Stimulated activated CD8-positive, alpha-beta memory T cell treated with anti-CD3 and anti-CD28 coated beads, Interleukin-2, amount 100 ng/mL, for 48 hours (primary cell): Measurements from ENCODE around the gene GNLY.

Source experiments
- DNase-seq, 2 donors: peaks; one replicate each; pipeline ENCODE4 v3.0.0-alpha.2; 2020; ENCODE audit warnings: low read depth in 2 of 2

GNLY gene

DNA sequence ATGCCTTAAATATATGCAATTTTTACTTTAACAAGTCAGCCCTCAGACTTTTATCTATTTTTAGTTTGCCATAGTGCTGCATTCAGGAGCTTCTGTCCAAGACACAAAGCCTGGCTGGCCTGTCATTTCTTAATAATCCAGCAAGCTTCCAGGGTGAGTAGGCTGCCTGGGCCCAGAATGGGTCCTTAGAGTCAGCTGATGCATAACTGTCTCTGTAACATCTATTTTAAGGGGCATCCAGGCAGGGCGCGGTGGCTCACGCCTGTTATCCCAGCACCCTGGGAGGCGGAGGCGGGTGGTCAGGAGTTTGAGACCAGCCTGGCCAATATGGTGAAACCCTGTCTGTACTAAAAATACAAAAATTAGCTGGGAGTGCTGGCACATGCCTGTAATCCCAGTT lies 11.8 kb upstream of the GNLY start:
- DNase-seq = no peak

DNA sequence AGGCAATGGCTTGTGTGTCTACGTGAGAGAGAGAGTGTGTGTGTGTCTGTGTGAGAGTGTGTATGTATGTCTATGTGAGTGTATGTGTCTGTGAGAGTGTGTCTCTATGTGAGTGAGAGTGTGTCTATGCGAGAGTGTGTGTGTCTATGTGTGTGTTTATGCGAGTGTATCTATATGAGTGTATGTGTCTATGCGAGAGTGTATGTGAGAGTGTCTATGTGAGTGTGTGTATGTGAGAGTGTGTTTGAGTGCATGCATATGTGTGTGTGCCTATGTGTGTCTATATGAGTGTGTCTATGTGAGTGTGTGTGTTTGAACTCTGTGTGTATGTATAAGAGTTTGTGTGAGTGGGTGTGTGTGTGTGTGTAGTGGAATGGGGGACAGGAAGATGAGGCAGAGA lies 9.8 kb upstream of the GNLY start:
- no peak for DNase-seq

GRCh38 chr2:85684806-85685205 lies 9.4 kb upstream of the GNLY start:
- no peak for DNase-seq

GRCh38 chr2:85690932-85691331 lies 3.2 kb upstream of the GNLY start:
- DNase-seq = no peak

DNA sequence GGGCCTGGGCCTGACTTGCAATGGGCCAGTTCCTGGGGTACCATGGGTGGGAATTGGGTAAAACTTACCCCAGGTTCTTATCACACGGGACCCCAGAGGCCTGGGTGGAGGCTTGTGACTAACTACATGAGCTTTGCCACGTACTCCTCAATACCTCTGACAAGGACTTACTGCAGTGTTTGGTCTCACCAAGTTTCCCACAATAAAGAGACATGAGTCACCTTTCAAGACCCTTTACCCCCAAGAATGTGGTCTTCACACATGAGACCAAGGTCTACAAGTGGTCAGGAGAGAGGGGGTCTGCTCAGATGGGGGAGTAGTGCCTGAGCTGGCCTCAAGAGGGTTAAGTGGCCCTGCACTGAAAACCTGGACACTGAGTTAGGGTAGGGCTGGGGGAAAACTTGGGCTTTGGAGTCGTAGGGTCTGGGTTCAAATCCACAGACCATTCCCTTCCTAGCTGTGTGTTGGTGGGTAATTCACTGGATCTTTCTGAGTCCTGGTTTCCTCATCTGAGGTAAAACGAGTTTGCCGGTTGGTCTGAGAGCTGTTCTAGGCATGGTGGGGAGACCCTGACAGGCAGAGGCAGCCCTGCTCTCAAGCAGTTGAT lies 2.0 kb upstream of the GNLY start:
- DNase-seq = no peak

DNA sequence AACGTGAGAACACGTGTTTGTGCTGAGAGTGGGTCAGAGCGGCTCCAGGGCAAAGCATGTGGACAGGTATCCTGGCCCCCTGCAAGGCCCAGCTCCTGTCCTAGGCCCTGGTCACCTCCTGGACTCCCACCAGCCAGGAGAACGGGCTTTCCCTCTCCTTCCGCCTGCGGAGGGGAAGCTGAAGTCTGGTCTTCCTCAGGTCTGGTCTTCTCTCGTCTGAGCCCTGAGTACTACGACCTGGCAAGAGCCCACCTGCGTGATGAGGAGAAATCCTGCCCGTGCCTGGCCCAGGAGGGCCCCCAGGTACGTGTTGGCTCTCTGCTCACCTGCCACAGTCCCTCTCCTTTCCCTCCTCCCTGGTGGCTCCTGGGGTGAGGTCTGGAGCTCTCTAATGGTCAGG lies 963 bp downstream of the GNLY start:
- no peak for DNase-seq

- DNase-seq = no peak
Observed at GRCh38 chr2:85695691-85696668, 1.8 kb downstream of the GNLY start.

DNA sequence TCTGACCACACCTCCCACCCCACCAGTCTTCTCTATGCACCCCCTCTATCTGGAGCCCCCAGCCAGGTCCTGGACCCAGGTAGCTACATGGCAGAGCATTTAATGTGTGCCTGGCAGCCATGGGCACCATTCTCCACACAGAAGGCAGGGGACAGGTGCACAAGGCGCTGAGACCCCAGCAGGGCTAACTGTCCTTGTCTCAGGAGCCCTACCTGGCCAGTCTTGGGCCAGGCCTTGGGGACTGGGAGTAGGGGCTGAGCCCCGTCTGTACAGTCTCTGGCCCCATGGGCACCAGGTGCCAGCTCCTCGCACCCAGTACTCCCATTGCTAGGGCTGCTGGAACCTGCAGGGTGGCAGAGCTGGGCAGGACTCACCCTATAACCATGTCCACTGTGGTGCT lies 2.9 kb downstream of the GNLY start:
- DNase-seq = no peak

GRCh38 chr2:85697716-85698115 lies 3.6 kb downstream of the GNLY start:
- no peak for DNase-seq

DNA sequence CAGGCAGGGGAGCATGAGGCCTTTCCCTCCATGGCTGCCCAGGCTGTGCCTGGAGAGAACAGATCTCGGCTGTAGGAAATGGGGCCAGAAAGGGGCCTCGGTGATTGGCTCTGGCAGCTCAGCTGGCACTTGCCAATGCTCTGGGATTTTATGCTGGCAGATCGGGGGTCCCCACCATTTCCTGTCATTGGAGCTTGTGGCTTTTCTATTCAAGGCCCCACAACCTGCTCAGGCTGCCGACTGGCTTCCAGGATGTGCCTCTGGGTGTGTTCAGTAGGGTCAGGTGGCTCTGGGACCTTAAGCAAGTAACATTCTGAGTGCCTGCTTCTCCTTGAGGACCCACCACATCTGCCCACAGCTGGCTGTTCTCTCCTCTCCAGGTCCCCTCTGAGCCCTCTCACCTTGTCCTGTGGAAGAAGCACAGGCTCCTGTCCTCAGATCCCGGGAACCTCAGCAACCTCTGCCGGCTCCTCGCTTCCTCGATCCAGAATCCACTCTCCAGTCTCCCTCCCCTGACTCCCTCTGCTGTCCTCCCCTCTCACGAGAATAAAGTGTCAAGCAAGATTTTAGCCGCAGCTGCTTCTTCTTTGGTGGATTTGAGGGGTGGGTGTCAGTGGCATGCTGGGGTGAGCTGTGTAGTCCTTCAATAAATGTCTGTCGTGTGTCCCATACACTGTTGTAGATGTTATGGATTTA lies 4.2 kb downstream of the GNLY start:
- no peak for DNase-seq

DNA sequence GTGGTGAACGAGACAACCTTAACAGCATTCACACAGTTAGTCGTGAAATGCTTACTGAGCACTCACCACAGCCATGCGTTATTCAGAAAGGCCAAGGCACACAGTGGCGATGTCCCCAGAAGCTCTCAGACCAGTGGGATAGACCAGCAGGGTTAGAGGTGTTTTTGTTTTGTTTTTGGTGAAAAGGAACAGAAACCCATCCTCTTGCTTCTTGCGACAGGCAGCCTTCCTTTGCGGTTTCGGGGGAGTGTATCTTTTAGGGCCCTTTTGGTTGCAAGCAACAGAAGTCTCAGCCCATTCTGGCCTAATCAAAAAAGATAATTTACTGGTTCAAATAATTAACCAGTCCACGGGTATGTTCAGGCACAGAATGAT lies 4.7 kb downstream of the GNLY start:
- DNase-seq = no peak

DNA sequence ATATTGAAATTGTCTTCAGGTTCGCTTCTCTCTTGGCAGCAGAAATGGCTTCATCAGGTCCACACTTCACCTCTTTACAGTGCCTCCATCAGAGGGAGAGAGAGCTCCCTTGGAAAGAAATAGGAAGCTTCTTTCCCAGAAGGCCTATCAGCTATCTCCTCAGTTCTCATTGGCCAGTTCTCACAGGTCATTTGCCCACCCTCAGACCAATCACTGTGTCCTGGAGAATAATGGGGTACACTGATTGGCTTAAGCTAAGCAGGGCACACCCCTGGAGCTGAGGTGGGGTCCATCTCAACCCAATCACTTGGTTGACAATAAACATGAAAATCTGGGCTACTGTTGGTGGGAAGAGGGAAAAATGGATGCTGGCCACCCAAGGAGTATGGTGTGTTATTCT lies 5.2 kb downstream of the GNLY start:
- no peak for DNase-seq

- no peak for DNase-seq
Observed at GRCh38 chr2:85702172-85702571, 8.0 kb downstream of the GNLY start.

- DNase-seq = no peak
Observed at GRCh38 chr2:85702800-85703199, 8.6 kb downstream of the GNLY start.

GRCh38 chr2:85703329-85703728 lies 9.2 kb downstream of the GNLY start:
- no peak for DNase-seq

- DNase-seq = no peak
Observed at GRCh38 chr2:85704038-85704437, 9.9 kb downstream of the GNLY start.

DNA sequence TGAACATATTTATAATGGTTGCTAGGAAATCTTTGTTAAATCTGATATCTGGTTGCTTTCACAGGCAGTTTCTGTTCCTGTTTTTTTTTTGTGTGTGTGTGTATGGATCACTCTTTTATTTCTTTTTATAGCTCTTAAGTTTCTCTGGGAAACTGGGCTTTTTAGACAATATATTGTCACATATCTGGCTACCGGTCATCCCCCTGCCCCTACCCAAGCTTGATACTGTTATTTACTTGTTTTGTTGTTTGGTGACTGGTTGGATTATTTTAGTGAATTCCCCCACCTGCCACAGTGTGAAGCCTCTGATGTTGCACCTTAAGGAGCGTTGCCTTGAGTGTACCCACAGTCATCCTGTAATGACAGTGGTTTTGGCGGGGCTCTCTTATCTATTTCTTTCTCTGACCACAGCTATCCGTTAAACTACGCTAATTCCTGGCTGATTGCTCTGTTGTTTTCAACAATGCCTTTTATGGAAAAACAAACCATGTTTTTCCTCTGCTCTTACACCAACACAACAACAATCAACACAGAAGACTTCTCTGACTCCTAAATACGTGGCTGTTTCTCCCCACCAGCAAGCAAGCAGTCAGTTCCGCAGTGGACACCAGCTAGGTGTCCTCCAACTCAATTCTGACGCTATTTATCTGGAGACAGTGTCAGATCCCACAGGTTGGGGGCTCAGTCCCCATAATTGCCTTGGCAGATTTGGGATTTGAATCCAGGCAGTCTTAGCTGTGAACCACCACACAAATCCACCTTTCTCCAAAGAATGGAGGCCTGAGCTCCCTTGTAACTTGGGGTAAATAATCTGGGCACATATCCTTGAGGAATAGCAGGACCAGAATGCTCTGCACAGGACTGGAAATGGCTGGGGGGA lies 10.9 kb downstream of the GNLY start:
- DNase-seq = no peak

DNA sequence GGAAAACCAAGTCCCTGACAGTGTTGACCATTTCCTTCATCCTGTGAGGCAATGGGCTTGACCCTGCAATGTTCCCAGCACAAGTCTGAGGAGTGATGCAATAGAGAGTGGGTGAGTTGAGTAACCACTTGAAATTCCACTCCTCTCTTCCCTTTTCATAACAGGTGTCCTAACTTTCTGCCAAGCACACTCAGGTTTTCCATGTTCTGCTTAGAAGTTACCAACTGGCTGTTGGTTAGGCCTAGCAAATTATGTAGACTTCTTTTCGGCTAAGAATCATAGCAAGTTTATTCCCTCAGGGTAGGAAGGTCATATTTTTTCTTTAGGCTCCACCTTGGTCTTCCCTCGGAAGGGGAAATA lies 11.5 kb downstream of the GNLY start:
- no peak for DNase-seq

GRCh38 chr2:85706063-85706462 lies 11.9 kb downstream of the GNLY start:
- DNase-seq = no peak

GRCh38 chr2:85706599-85707296 lies 12.6 kb downstream of the GNLY start:
- no peak for DNase-seq

GRCh38 chr2:85707304-85707703 lies 13.1 kb downstream of the GNLY start:
- DNase-seq = peak; percentile 14 to 30
